Glutamatergic neuron (in vitro differentiated cells): ENCODE data around the gene ATP8B4. TPM values are rescaled to one million over a fixed set of nuclear protein-coding genes. Genes with fewer than 3 reads are reported as not detected.

Experiments used
- DNase-seq: peaks from one replicate; pipeline ENCODE4 v3.0.0; 2022
- H3K27ac Mint-ChIP-seq: one replicate; pipeline ENCODE4 v1.8.0; 2020; ENCODE audit warnings: mild to moderate bottlenecking, mixed read lengths, inconsistent platforms; ENCODE audit not compliant: unreplicated experiment
- H3K27me3 Mint-ChIP-seq: one replicate; pipeline ENCODE4 v1.8.0; 2020; ENCODE audit warnings: mild to moderate bottlenecking, moderate library complexity, mixed read lengths, inconsistent platforms; ENCODE audit not compliant: unreplicated experiment
- H3K36me3 Mint-ChIP-seq: one replicate; pipeline ENCODE4 v1.8.0; 2020; ENCODE audit warnings: mild to moderate bottlenecking, mixed read lengths, inconsistent platforms; ENCODE audit not compliant: unreplicated experiment
- H3K4me1 Mint-ChIP-seq: one replicate; pipeline ENCODE4 v1.8.0; 2020; ENCODE audit warnings: mild to moderate bottlenecking, low read depth, mixed read lengths, inconsistent platforms; ENCODE audit not compliant: unreplicated experiment
- H3K4me3 Mint-ChIP-seq: one replicate; pipeline ENCODE4 v1.8.0; 2020; ENCODE audit warnings: mild to moderate bottlenecking, mixed read lengths, inconsistent platforms; ENCODE audit not compliant: unreplicated experiment
- H3K9me3 Mint-ChIP-seq: one replicate; pipeline ENCODE4 v1.8.0; 2020; ENCODE audit warnings: mild to moderate bottlenecking, moderate library complexity, mixed read lengths, inconsistent platforms; ENCODE audit not compliant: unreplicated experiment
- CTCF ChIP-seq: fragments of 200-600 bp; sonication (generic); IDR thresholded peaks from one replicate; pipeline ENCODE4 v1.5.0; 2021; ENCODE audit not compliant: partially characterized antibody, unreplicated experiment
- total RNA-seq: library from RNA; stranded (reverse); fragmentation: NEBNext Ultra II Directional; extraction: Animal tissue kit (Norgen Biotek cat#: 25700); gene quantifications from one replicate; pipeline ENCODE4 v1.2.1, GENCODE V29; 2021; ENCODE audit not compliant: unreplicated experiment

Gene ATP8B4
- total RNA-seq, 1 donor from 2014 or later, result not detected

- no peak for DNase-seq
- Mint-ChIP-seq H3K4me3 (no peak overlapping the region), H3K9me3 (no peaks in the 10 kb centered on the region), H3K27me3 (no peaks in the 10 kb centered on the region), H3K36me3 (no peaks in the 10 kb centered on the region), H3K4me1 (no peaks in the 10 kb centered on the region), H3K27ac (no peak overlapping the region)
- TF ChIP-seq CTCF, result no peak
Measured at GRCh38 chr15:49865925-49866757, 252.9 kb downstream of the ATP8B4 start.

DNA sequence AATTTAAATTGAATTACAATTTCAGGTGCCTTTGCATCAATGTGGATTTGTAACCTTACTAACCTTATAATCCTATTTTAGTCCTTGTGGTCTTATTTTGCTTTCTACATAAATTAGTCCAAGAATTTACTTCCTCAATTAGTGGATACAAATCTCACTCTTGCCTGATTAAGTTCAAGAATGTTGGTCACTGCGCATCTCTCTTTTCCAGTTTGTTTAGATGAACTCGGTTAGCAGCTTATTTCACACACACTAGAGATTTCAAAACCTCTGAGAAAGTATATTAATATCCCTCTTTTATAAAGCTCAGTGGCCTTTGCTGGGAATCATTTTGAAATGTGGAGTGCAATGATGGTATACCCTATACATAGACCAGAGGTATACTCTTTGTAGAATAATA is 254.8 kb downstream of the ATP8B4 start:
- no peaks in the 10 kb centered on the region for H3K9me3 Mint-ChIP-seq
- no peak overlapping the region for H3K4me3 Mint-ChIP-seq
- no peaks in the 10 kb centered on the region for H3K27me3 Mint-ChIP-seq
- no peaks in the 10 kb centered on the region for H3K4me1 Mint-ChIP-seq
- H3K36me3 Mint-ChIP-seq, result no peaks in the 10 kb centered on the region
- no peak overlapping the region for H3K27ac Mint-ChIP-seq
- no peak for DNase-seq
- TF ChIP-seq CTCF, result no peak

DNA sequence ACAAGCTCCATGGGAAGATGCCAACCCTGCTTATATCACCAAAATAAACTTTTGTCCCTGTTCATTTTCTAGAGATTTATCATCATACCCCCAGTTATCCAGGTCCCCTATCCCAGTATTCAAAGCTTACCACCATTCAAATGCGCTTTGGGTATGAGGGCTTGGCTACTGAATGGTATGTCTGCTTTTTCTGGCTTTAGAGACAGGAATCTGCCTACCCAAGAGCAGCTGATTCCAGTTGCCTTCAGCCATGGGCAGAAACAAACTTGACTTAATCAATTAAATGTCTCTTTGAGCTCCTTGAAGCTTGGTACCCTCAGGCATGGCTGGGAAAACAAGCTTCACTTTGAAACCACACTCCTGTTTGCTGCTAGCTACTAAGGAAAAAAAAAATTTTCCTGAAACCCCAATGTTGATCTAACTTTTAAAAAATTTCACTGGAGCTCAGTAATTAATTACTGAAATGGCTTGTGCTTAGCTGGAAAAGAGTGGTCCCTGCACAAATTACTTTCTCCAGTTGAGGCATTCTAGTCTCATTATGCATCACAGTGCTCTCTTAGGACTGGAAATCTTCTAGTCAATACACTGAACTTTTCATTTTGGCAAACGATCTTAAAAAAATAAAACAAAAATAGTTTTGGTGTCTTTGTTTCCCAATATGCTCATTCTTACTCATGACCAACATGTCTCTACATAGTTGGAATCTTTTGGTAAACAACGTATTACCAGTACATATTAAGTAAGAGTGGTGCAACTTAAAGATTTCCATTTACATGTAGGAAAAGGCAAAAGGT is 255.4 kb downstream of the ATP8B4 start:
- H3K36me3 Mint-ChIP-seq, result no peaks in the 10 kb centered on the region
- H3K9me3 Mint-ChIP-seq, result no peaks in the 10 kb centered on the region
- no peak for DNase-seq
- H3K4me3 Mint-ChIP-seq, result no peak overlapping the region
- H3K4me1 Mint-ChIP-seq, result no peaks in the 10 kb centered on the region
- H3K27me3 Mint-ChIP-seq, result no peaks in the 10 kb centered on the region
- H3K27ac Mint-ChIP-seq, result no peak overlapping the region
- TF ChIP-seq CTCF, result no peak

- Mint-ChIP-seq H3K4me1 (no peaks in the 10 kb centered on the region), H3K27ac (no peak overlapping the region)
- no peak for TF ChIP-seq CTCF
Measured at GRCh38 chr15:49860101-49860500, 258.9 kb downstream of the ATP8B4 start.

More at GRCh38 chr15:49860101-49860500, 258.9 kb downstream of the ATP8B4 start:
- no peaks in the 10 kb centered on the region for H3K36me3 Mint-ChIP-seq
- no peak overlapping the region for H3K4me3 Mint-ChIP-seq
- H3K9me3 Mint-ChIP-seq, result no peaks in the 10 kb centered on the region
- H3K27me3 Mint-ChIP-seq, result no peaks in the 10 kb centered on the region
- no peak for DNase-seq
